HG03196 (cell line): ENCODE data around the gene EPS8.

ENCODE experiments used
- ATAC-seq: cut with Tn5 transposase; IDR thresholded peaks from one replicate; pipeline ENCODE4 v1.9.1; 2021; ENCODE audit not compliant: unreplicated experiment

Gene EPS8

DNA sequence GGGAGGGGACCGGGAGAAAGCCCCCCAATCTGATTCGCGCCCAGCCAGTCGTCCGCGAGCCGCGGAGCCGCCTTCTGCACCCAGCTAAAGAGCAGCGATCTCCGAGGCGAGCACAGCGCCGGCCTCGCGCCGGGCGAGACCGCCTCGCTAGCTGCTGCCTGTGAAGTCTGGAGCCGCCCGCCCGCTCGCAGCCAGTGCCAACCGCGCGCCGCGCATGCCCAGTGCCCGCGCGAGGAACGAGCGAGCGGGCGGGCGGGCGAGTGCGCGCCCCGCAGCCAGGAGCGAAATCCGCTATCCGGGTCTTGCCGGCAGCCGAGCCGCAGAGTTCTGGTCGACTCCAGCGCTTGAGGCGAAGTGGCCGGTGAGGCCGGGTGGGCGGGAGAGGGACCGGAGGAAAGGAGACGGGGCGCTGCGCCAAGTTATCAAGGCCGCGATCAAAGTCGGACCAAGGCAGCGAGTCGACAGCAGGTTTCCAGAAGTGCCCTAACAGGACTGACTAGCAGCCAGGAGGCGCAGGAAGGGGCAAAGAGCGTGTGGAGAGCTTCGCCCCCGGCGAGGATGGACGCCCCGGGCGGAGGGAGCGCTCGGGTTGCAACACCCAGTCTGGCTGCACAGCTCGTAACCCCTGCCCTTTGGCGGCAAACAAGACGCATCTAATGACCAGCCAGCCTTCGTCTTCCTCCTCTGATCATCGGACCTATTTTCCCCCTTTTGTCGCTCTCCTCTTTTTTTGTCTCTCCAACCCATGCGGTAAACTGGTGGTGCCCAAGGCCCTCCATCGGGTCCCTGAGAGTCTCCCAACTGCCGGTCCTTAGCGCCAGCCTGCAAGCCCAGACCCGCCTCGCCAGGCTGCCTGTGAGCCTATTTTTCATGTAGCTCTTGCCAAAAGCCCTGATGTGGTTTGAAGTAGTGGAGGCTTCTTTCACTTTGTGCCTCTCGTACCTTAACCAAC, at the start of gene EPS8:
Gene EPS8 (minus strand): TSS at position 169 of the 952 bp plus-strand sequence. CDS start 106,437 bp downstream, outside the sequence.
- peak; percentile 82 for ATAC-seq

DNA sequence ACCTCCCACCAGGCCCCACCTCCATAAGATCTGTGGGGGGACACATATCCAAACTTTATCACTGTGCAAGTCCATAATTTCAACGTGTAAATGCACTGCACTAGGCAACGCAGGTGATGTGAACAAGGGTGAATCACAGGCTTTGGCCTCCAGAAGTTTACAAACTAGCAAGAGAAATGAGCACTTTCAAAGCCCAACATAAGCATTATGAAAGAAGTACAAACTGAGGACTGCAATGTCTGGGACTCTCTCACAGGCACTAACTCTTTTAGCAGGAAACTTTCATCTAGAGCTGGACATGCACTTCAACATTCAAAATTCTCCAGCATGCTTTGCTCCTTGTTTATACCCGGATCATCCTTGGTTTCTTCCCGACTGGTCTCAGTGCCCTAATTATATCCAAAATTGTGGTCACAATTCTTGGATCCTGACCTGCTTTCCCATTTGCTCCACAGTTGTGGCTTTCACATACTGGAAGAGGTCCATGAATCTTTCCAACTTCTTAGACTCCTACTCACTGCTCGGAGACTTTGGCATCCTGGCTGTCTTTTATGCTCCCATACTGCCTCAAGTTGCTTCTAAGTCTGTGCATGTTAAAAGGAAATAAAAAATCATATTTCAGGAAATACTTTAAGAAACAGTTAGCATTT, 48.1 kb upstream of the EPS8 start:
- ATAC-seq = no peak

DNA sequence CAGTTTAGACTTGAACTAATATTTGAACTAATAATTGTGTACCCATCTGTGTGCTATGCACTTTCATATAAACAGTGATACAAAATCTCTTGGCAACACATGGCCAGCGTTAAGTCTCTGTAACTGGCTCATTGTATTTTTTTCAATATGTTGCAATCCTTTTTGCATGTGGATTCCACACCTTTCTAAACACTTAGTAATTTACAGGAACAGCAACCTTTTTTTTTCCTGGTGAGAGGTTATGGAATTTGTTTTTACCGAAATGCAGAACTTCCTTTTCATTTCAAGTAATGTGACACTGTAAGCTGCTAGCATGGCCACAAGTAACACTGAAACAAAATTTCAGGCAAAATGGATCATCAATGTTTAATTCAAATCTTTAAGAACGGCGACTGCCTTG, 45.4 kb upstream of the EPS8 start:
- ATAC-seq = no peak

DNA sequence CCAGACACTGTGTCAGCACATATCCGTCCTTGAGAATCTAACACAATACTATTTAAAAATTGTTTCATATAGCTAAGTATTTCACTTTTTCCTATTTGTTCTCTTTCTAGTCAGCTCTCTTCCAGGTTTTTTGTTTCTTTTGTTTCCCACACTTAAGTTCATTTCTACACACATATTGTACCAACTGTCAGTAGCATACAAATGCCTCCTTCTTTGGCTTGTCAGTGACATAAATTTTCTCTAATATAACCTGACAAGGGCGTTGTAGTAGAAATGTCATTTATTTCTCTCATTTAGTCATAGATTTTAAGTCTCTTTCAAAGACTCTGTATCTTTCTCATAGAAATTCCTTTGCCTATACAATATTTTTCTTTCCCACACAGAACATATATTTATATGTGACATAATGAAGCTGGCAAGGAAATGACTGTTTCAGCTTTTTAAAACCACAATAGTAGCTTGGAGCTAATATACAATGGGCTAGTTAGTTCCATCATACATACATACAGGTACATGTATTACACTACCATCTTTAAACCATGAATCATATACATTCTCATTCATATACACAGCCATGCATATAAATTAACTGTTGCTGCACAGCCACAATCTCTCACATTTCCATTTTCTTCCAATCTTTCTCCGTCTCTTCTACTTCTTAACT, 42.3 kb upstream of the EPS8 start:
- ATAC-seq = no peak

DNA sequence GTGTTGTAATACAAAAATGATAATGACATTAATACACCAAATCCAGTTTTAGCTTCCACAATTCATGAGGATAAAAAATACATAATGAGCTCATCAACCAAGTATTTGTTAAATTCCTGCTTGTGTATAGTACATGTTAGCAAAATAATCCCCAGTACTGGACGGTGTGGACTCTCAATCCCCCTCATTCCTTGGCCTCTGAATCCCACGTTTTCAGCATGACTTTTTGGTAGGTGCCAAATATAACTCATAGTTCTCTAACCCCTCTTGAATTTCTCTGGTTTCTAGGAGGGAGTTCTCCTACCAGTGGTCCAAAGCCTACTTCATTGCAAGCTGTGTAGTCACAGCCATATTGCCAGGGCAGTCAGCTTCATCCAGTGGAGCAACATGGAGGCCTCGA, 41.4 kb upstream of the EPS8 start:
- no peak for ATAC-seq

DNA sequence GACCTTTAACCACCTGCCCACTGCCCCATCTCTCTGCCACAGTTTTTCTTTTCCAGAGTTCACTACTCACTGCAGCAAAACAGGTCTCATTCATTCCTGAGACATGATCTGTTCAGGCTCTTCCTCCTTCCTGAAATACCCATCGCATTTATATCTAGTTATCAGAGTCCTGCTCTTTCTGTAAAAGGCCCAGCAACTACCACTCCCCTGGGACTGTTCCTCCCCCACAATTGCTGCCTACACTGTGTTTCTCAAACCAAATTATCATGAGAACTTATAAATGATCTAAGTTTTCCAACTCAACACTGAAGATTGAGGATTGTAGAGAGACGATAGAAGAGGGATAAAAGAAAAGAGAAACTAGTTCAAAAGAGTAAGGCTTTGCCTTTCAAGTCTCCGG, 40.8 kb upstream of the EPS8 start:
- no peak for ATAC-seq

DNA sequence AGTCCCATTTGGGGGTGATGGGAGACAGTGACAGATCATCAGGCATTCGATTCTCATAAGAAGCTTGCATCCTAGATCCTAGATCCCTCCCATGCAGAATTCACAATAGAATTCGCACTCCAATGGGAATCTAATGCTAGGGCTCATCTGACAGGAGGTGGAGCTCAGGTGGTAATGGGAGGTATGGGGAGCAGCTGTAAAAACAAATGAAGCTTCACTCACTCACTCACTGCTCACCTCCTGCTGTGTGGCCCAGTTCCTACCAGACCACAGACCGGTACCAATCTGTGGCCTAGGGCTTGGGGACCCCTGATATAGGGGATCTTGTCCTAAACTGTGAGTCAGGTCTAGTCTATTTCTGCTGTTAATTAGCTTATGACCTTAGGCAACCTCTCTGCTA, 40.1 kb upstream of the EPS8 start:
- ATAC-seq = no peak

DNA sequence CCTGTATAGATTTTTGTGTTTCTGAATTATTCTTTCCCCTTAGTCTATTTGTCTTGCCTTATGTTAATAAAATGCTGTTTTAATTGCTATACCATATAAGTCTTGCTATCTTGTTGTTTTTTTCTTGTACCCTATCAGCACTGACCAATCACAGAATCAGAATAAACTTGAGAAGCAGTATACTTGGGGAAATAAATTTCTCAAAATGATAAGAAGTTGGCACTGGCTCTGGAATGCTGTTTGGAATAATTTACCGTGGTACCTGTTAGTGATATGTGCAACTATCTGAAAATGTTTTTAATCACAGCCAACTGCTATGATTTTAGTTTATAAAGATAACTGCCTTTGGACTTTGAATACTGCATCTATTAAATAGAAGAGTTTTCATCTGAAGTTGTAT, 37.9 kb upstream of the EPS8 start:
- ATAC-seq = no peak

DNA sequence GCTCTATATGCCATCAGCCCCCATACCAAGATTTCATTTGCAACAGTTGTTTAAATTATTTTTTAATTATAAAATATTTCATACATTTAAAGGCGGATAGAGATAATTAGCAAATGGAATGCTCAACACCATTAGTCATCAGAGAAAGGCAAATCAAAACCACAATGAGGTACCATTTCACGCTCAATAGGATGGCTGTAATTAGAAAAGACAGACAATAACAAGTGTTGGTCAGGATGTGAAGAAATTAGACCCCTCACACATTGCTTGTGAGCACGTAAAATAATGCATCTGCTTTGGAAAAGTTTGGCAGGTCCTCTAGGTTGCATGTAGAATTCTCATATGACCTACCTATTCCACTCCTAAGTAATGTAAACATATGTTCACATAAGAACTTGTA, 35.3 kb upstream of the EPS8 start:
- no peak for ATAC-seq

DNA sequence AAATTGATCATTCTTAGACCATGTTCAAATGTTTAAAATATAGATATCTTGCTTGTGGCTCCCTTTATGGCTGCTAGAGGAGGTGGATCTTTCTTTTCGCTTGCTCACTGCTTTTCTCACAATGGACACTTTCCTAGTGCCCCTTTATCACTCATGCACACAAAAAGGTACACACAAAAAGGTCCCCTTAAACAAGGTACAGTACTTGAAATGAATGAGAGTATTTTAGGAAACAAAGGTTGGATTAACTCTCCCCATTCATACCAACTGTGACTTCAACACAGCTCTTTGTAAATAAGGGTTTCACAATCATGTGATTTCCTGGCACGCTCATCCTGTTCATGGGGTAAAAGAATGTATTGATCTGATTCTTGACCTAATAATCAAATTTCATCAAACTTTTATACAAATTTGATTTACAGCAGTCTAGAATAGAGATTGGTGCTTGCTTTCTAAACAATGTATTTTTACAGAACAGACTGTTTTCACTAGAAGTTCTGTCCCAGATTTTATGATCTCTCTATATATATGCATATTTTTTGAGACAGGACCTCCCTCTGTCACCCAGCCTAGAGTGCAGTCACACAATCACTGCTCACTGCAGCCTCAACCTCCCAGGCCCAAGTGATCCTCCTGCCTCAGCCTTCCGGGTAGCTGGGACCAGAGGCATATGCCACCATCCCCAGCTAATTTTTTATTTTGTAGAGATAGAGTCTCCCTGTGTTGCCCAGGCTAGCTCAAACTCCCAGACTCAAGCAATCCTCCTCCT, 34.4 kb upstream of the EPS8 start:
- ATAC-seq = no peak

DNA sequence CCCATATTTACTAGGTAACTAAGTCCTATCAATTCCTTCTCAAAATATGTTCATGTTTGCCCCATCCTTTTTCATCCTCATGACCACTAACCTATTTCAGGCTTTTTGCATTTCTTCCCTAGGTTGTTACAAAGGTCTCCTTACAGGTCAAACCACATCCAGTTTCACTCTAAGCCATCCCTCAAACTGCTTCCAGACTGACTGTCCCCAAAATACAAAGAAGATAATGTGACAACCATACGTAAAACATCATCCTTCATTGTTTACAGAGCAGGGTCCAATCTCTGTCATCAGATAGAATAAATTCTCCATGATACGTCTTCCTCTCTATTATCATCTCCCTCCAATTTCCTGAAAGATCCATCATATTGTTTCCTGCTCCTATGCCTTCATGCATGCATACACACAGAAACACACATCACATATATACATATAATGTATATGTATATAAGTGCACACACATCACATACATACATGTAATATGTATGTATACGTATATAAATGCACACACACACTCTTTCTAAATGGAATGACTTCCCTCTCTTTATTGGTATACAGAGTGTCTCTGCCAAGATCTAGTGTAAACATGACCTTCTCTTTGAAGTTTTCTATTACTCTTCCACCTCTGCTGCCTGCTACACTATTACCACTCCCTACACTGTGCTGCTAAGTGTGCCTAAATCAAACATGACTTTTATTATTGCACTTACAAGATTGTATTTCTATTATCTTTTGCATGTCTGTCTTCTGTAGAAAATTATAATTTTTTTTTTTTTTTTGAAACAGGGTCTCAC, 30.7 kb upstream of the EPS8 start:
- ATAC-seq = no peak

DNA sequence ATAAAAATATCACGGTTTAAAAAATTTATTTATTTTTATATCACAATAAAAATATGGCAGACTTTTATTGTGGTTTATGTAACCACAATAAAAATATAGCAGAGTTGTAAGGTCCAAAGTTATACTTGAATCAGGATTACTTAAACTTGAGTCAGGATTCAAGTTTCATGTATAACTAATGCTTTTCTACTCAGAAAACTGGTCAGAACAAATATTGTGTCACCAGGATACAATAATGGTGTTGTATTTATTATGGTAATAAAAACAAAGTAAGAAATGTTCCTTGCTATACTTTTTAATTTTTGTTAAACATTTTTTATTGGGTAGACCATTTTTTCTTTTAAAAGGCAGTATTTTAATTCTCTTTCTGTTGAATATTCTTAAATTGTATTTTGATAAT, 29.2 kb upstream of the EPS8 start:
- no peak for ATAC-seq

DNA sequence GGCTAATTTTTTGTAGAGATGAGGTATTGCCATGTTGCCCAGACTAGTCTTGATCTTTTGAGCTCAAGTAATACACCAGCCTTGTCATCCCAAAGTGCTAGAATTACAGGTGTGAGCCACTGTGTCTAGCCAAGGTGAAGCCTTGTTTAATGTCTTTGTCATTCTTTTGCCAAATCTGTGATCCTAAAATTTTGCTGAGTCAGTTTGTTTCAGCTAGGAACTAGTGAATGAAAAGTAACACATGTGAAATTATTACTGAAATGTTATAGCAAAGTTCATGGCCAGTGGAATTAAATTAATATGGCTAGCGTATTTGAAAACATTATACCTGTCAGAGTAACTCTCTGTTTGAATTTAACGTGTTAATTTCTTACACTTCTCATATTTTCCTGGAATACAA, 26.5 kb upstream of the EPS8 start:
- ATAC-seq = no peak

DNA sequence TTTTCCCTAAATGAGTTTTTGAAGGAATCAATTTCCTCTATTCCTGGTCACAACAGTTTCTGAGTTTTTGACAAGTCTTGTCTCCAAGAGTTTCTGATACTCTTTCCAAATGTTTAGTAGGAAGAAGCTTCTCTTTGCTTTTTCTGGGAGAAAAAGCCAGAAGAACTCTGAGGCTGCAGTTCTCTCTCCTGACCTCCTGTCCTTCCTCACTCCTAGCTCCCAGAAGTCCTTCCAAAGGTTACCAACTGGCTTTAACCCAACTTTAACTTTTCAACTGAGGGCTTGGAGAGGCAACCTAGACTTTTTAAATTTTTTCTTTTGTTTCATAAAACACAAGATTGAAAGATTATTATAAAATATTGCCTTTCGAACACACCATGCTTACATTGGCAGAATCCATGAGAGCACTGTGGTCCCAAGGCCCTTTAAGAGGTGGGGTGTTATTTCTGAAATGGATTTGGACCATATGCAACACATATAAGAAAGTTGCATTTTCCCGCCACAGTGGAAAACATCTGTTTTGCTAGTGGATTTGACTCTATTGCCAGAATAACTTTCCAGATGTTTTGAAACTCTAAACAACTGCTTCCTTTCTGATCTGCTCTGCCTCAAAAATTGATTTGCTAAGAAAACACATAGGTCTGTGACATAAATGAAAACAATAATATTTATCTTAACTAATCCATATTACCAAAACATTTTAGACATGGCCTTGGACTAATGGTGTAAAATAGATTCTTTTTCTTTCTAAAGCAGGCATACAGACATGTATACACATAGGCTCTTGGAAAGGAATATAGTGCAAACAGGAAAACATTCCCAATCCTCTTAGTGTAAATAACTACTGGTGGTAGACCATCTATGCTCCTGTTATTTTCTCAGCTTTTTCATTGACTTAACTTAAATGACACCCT, 22.3 kb upstream of the EPS8 start:
- ATAC-seq = no peak

DNA sequence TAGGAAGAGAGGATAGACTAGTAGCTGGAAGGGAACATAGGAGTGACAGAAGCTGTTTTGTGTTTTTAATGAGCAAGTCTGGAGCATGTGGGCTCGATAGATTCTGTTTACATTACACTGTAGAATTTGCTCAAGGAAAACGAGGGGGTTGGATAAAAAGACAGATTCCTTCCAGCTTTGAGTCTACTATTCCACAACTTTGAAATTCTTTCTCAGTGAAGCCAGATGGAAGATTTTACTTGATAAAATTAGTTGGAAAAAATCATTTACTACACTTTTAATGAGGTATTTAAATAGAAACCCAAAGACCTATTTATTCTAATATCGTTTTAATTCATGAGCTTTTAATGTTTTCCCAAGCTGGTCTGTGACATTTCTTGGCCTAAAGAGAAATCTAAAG, 19.5 kb upstream of the EPS8 start:
- ATAC-seq = no peak

DNA sequence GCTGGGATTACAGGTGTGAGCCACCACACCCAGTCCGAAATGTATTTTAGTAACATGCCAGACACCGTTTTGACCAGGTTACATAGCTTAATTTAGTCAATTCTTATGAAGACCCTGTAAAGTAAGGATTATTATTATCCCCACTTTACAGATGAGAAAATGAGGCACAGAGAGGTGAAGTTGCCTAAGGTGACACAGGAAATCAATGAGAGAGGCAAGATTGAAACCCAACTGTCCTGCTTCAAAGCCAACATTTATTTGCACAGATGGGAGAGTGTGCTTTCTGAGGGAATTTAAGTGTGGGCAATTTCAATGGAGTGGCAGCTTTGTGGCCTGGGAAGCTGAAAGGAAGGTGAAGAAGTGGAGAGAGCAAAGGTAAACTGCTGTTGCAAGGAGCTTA, 19.1 kb upstream of the EPS8 start:
- no peak for ATAC-seq

DNA sequence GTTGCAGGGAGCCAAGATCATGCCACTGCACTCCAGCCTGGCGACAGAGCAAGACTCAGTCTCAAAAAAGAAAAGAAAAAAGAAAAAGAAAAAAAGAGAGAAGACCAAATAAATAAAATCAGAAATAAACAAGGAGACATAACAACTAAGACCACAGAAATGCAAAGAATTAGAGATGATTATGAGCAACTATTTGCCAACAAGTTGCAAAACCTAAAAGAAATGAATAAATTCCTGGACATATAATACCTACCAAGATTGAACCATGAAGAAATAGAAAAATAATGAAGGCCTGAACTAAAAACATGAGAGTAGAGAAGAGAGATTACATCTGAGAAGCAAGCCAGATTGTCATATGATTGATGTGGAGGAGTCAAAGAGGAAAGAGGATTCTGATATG, 17.6 kb upstream of the EPS8 start:
- no peak for ATAC-seq

DNA sequence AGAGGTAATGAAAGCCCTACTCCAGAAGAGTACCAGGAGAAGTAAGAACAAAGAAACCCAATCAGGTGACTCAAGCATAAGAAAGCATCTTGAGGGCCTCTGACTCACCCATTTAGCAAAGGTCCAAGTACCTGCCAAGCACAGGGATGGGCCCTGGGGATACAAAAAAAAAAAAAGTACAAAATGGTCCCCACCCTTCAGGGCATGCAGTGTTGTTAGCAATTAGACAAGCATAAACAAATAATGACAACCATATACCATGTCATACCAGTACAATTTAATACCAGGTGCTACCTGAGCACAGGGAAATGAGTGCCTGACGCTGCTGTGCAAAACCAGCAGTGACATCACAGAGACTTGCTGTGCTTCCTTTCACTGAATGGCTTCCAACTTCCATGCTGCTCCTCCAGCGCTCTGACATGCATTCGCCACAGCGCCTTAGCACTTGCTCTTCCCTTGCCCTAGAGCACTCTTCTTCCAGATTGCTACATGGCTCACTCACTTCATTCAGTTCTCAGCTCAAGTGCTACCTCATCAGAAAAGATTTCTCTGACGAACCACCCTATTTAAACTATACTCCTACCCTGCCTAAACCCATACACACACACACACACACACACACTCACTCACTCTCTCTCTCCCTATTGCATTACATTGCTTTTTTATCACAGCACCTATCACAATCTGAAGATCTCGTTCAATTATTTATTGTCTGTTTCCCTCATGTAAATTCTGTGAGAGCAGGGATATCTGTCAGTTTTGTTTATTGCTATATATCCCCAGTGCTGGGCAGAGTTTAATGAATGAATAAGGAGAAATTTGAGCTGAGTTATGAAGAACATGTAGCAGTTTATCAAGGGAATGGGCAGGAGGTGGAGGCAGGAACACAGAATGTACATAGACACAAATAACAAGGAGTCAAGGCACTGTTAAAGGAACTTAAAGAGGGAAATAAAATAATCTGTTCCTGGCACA, 12.9 kb upstream of the EPS8 start:
- ATAC-seq = no peak
